SKM-1 (cell line): ENCODE results near the gene SDK2.

Experiments used
- DNase-seq: peaks from one replicate; lab custom pipeline; 2025; ENCODE audit not compliant: unreplicated experiment; lab: John Stamatoyannopoulos, UW

SDK2 gene

GRCh38 chr17:73613271-73614233 is 30.7 kb downstream of the SDK2 start:
- no peak for DNase-seq

- no peak for DNase-seq
Observed at GRCh38 chr17:73612031-73612472, 32.2 kb downstream of the SDK2 start.

DNA sequence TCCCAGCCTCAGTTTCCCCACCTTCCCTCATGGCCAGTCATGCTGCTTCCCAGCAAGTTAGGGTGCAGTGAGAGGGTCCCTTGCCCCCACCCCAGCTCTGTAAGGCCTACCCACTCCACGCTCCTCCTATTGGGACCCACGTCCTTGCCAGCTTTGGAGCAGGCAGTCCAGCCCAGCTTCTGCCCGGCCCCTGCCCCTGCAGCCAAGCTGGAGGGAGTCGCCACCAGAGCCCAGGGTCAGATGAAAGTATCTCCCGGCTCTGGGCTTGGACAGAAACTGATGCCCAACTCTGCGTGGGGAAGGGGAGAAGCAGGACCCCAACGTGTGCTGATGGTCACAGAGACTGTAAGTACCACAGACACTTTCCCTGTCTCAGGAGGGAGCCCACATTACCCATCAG is 32.6 kb downstream of the SDK2 start:
- no peak for DNase-seq

DNA sequence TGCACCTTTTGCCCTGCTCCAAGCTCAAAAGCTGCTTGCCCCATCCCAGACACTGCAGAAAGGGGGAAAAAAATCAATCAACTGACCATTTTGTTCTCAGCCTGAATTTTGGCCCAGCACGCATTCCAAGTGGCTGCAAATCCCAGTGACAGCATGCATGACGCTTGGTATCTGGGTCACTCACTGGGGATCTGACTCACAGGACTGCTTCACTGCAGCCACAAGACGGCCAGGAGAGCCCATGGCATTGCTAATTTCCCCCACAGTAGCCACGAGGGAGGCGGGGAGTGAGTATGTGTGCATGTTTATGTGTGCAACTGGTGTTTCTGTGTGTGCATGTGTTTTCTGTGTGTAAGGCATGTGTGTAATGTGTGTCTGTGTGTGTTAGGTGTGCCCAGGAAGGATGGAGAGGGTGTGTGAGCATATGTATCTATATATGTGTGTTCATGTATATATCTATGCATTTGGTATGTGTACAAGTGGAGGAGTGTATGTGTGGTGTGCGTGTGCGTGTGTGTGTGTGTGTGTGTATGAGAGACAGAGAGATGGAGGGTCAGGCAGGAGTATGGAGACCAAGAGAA is 33.8 kb downstream of the SDK2 start:
- no peak for DNase-seq

- DNase-seq: no peak
Observed at GRCh38 chr17:73609758-73610157, 34.5 kb downstream of the SDK2 start.

DNA sequence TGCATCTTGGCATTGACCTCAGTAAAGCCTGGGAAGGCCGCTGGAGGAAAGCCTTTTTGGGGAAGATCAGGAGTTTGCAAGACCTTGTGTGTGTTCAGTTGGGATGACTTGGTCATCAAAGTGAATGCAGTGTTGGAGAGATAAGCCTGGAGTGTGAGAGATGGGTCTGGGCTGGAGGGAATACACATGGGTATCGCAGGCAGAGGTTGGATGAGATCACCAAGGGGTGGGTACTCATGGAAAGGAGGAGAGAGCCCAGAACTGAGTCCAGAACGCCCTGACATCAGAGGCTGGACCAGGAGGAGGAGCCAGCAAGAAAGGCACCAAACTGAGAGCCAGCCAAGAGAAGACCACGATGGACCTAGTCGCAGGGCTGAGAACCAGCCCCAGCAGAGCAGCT is 35.2 kb downstream of the SDK2 start:
- DNase-seq: no peak

- DNase-seq: no peak
Observed at GRCh38 chr17:73605444-73605843, 38.8 kb downstream of the SDK2 start.

- no peak for DNase-seq
Observed at GRCh38 chr17:73604476-73604875, 39.8 kb downstream of the SDK2 start.

DNA sequence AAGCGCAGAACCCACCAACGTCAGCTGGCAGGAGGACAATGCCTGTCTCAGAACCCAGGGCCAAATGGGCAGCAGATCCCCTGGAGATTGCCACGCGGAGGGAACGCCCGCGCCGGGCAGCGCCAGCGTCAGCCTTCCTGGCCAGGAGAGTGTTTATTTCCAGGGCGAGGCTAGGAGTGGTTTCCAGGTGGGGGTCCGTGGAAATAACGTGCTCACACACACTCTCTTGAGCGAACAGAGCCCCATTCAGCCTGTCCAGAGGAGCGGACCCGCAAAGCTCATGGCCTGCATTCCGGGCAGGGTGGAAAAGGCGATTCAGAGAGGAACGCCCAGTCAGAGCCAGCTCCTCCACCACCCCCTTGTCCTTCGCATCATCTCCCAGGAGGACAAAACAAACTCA is 40.3 kb downstream of the SDK2 start:
- DNase-seq: no peak

DNA sequence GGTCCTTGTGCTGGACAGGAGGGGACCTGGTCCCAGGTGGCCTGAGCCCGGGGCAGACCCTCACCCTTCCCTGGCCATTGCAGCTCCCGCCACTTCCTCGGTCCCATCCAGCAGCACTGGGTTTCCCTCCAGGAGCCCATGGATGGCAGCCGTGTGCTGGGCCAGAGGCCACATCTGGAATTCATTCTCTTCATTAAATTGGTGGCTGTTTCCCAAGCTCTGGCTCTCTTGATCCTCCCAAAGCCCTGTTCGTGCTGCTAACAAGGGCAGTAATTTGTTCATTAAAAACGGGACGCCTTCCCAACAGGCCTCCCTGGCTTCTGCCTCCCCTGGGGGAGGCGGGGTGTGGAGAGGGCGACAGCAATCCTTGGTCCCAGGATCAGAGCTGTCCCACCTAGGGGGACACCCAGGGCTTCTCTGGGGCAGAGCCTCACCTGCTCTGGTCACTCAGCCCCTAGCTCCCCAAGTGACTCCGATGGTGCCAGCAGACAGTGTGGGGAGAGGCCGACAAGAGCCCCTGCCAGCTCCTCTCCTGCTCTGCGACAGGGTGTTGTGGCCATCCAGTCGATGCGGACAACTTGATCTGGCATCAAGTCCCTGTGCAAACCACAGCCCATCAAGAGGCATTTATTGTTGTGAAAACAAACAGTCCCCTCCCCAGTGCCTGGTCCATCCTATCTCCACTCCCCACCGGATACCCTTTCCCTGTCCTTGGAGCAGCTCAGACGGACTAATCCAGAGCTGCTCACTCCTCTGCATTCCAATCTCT is 44.0 kb downstream of the SDK2 start:
- no peak for DNase-seq

DNA sequence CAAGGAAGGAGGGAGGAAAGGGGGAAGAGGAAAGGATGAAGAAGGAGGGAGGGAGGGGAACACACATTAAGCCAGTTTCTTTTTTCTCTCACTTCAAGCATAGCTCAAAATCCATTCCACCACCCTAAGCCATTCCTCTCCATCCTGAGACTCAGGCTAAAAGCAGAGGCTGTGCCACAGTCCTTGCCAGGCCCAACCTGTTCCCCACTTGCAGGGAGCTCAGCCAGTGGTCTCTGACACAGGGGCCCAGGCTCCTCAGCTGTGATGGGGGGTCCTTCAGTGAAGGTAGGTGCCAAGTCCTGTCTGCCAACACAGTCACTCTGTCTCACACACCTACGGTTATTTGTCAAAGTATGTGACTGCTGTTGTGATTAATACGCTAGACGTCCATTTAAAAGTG is 44.6 kb downstream of the SDK2 start:
- DNase-seq: no peak

DNA sequence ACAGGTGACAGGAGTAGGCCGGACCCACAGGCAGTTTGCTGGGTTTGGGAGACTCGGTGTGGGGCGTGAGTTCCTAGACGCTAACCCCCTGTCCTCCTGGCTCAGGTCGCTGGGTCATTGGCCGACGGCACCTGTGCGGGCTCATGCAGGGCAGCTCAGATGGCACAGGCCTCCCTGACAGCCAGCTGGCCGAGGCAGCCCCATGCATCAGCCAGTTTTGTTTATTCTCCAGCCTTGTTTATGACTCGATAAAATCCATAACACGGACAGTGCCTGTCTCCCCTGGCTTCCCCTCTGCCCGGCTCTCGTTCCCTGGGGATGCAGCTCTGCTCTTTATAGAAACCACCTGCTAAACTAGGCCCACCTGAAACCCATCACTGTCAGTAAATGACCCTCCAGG is 46.0 kb downstream of the SDK2 start:
- no peak for DNase-seq

- DNase-seq: no peak
Observed at GRCh38 chr17:73595931-73596330, 48.3 kb downstream of the SDK2 start.

GRCh38 chr17:73595479-73595878 is 48.8 kb downstream of the SDK2 start:
- no peak for DNase-seq

GRCh38 chr17:73595068-73595467 is 49.2 kb downstream of the SDK2 start:
- DNase-seq: no peak

GRCh38 chr17:73594598-73594997 is 49.6 kb downstream of the SDK2 start:
- no peak for DNase-seq

- no peak for DNase-seq
Observed at GRCh38 chr17:73594025-73594424, 50.2 kb downstream of the SDK2 start.

GRCh38 chr17:73593249-73593965 is 50.8 kb downstream of the SDK2 start:
- DNase-seq: no peak

DNA sequence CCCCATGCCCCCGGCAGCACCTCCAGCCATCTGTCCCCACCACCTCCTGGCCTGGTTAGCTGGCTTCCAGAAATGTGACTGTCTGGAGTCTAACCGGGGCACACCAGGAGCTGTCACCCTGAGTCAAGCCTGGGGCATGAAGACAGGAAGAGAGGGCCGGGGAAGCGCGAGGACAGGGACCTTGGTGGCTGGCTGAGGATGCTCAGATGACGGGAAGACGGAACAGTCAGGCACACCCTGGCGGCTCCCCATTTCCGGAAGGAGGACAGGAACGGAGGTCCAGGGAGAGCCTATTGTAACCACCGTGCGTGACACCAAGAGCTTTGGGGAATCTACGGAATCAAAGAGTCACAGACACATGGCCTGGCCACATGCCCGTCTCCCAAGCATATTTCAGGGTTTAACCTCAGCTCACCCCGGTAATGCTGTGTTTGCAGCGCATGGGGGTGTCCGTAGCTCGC is 51.7 kb downstream of the SDK2 start:
- no peak for DNase-seq

DNA sequence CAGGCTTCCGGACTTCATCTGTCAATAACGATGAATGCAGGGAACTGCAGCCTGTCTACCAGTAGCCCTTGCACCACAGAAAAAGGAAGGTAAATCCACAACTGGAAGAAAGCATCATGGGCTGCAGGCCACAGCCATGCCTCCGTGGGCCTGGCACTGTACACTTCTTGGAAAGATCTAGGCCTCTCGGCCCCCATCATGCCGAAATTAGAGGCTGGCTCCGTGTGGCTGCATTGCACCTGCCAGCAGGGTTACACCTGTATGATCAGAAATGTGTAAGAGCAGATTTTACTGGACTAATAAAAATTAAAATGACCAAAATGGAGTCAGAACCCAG is 52.2 kb downstream of the SDK2 start:
- DNase-seq: no peak
